Measurements from ENCODE around the gene IRF6. TPM values are rescaled to one million over a fixed set of nuclear protein-coding genes. Genes with fewer than 3 reads are reported as not detected.

The IRF6 gene
- total RNA-seq, 1 donor from 2014 or later, result 1.0 TPM

Other genes with a start within 250 kb of the IRF6 start
- gene CAMK1G, start 222.4 kb downstream of the IRF6 start, total RNA-seq, result not detected in 2 replicates
- gene LAMB3, start 153.7 kb downstream of the IRF6 start, total RNA-seq, result 1.5 and 1.9 TPM in 2 replicates
- 0.33 and 1.0 TPM in 2 replicates for gene G0S2, start 130.7 kb downstream of the IRF6 start, total RNA-seq
- gene HSD11B1, start 101.3 kb downstream of the IRF6 start, total RNA-seq, result not detected in 2 replicates
- gene TRAF3IP3, start 50.1 kb downstream of the IRF6 start, total RNA-seq, result not detected in 2 replicates
- gene C1orf74, start 21.6 kb downstream of the IRF6 start, total RNA-seq, result 2.2 and 2.4 TPM in 2 replicates
- gene UTP25, start 21.8 kb upstream of the IRF6 start, total RNA-seq, result 6.9 and 8.2 TPM in 2 replicates
- 0.09 and 0.17 TPM in 2 replicates for gene SYT14, start 132.1 kb upstream of the IRF6 start, total RNA-seq

All from dermis blood vessel endothelial cell (primary cell).